Fibroblast of lung (primary cell): ENCODE data around the gene NRTN.

Experiments used
- EZH2 ChIP-seq: IDR thresholded peaks from 2 replicates; pipeline ENCODE4 v1.5.1; 2012; ENCODE audit warnings: low read length, control low read depth, mild to moderate bottlenecking; ENCODE audit errors: missing control alignments
- TF ChIP-seq, protein P1 (sequence below), 2 donors: IDR thresholded peaks in 1 of 2; conservative IDR thresholded peaks in 1 of 2; 1 replicate in 1 of 2; 2 replicates in 1 of 2; pipeline ENCODE4 v1.5.1; 2011 to 2012; ENCODE audit warnings: low read length in 2 of 2, control low read depth in 1 of 2, inconsistent platforms in 1 of 2, low read depth in 1 of 2, mild to moderate bottlenecking in 1 of 2

DNA sequence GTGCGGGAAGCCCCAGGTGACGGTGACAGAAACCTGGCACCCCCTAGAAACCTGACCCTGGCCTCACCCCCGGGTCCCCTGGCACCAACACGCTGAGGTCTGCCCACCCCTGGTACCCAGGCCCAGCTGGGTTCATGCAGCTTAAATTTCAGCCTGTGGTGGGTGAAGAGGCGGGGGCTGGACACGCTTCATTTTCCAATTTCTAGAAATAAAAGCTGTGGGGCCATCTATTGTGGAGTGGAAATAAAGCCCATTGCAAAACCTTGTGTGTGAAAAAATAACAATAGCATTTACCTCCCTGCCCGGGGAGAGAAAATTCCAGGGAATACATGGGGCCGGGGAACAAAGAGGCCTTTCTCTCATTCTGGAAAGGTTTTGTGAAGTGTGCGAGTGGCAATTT, 73.0 kb downstream of the NRTN start:
- TF ChIP-seq, protein P1, sequence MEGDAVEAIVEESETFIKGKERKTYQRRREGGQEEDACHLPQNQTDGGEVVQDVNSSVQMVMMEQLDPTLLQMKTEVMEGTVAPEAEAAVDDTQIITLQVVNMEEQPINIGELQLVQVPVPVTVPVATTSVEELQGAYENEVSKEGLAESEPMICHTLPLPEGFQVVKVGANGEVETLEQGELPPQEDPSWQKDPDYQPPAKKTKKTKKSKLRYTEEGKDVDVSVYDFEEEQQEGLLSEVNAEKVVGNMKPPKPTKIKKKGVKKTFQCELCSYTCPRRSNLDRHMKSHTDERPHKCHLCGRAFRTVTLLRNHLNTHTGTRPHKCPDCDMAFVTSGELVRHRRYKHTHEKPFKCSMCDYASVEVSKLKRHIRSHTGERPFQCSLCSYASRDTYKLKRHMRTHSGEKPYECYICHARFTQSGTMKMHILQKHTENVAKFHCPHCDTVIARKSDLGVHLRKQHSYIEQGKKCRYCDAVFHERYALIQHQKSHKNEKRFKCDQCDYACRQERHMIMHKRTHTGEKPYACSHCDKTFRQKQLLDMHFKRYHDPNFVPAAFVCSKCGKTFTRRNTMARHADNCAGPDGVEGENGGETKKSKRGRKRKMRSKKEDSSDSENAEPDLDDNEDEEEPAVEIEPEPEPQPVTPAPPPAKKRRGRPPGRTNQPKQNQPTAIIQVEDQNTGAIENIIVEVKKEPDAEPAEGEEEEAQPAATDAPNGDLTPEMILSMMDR (conservative IDR thresholded peaks at IDR 0.05 in 1 of 2, IDR thresholded peaks at IDR 0.05 in 1 of 2; ENCODE audit: low read depth in 1 of 2, low read length in 2 of 2): no peak
- no peak for TF ChIP-seq EZH2
